ENCODE measurements around the gene LRRC28.

GRCh38 chr15:99421758-99422157 is 170.5 kb downstream of the LRRC28 start:
- TF ChIP-seq CTCF (IDR thresholded peaks at IDR 0.05; ENCODE audit: low read depth, low read length, poor library complexity, severe bottlenecking), result no peak
- TF ChIP-seq EZH2phosphoT487 (IDR thresholded peaks at IDR 0.05; ENCODE audit: borderline replicate concordance, low read length), result no peak

All from DOHH2 (cell line).